GM10266 (cell line): ENCODE results near the gene CATSPER2.
"Not testable (repeated sequence)": the region's sequence is repeated elsewhere in the genome, so short reads cannot be mapped to it uniquely, and the experiment has no call there.

ENCODE experiments used
- DNase-seq: peaks from one replicate; pipeline ENCODE4 v3.0.0; 2012; ENCODE audit errors: extremely low spot score
- CTCF ChIP-seq: IDR thresholded peaks from 2 replicates; pipeline ENCODE4 v1.5.1; 2012; ENCODE audit warnings: mild to moderate bottlenecking, low read depth; ENCODE audit not compliant: control insufficient read depth, insufficient read depth; ENCODE audit errors: missing control alignments

Gene CATSPER2

GRCh38 chr15:43648649-43649429, at the start of gene CATSPER2:
Gene CATSPER2, minus strand, starts transcription at chr15:43648844. Its CDS starts 783 bp downstream, at chr15:43648061.
- no peak for TF ChIP-seq CTCF
- no peak for DNase-seq

- DNase-seq = not testable (repeated sequence)
Measured at GRCh38 chr15:43693148-43694022, 44.7 kb upstream of the CATSPER2 start, which contains the start of gene CKMT1A. Gene CKMT1A, plus strand, starts transcription at chr15:43693859. Its CDS starts 192 bp downstream, at chr15:43694051.

GRCh38 chr15:43692679-43693078, 44.0 kb upstream of the CATSPER2 start:
- DNase-seq = not testable (repeated sequence)

GRCh38 chr15:43689604-43690301, 41.1 kb upstream of the CATSPER2 start:
- DNase-seq = not testable (repeated sequence)

- DNase-seq = not testable (repeated sequence)
Measured at GRCh38 chr15:43674175-43674574, 25.5 kb upstream of the CATSPER2 start.

GRCh38 chr15:43666177-43666576, 17.5 kb upstream of the CATSPER2 start:
- DNase-seq = not testable (repeated sequence)

- DNase-seq = not testable (repeated sequence)
Measured at GRCh38 chr15:43663333-43663732, 14.7 kb upstream of the CATSPER2 start.

GRCh38 chr15:43662293-43662692, 13.6 kb upstream of the CATSPER2 start:
- DNase-seq = not testable (repeated sequence)

- not testable (repeated sequence) for DNase-seq
Measured at GRCh38 chr15:43659727-43660126, 11.1 kb upstream of the CATSPER2 start.

- not testable (repeated sequence) for DNase-seq
Measured at GRCh38 chr15:43649430-43649926, 834 bp upstream of the CATSPER2 start.

GRCh38 chr15:43638464-43639204, 10.0 kb downstream of the CATSPER2 start:
- not testable (repeated sequence) for DNase-seq

- DNase-seq = not testable (repeated sequence)
Measured at GRCh38 chr15:43626937-43627336, 21.7 kb downstream of the CATSPER2 start.

GRCh38 chr15:43625106-43625505, 23.5 kb downstream of the CATSPER2 start:
- TF ChIP-seq CTCF = no peak
- no peak for DNase-seq

GRCh38 chr15:43622068-43622799, 26.4 kb downstream of the CATSPER2 start:
- not testable (repeated sequence) for DNase-seq

- DNase-seq = not testable (repeated sequence)
Measured at GRCh38 chr15:43618700-43619099, 29.9 kb downstream of the CATSPER2 start, which contains the start of gene STRC. Gene STRC, minus strand, starts transcription at chr15:43618800. Its CDS starts 78 bp downstream, at chr15:43618722.

- DNase-seq = not testable (repeated sequence)
Measured at GRCh38 chr15:43617750-43618149, 30.9 kb downstream of the CATSPER2 start.
